GM19328 (cell line): ENCODE results near the gene BCL11B.
"Not testable (repeated sequence)": the region's sequence is repeated elsewhere in the genome, so short reads cannot be mapped to it uniquely, and the experiment has no call there.

Experiments
- ATAC-seq: cut with Tn5 transposase; IDR thresholded peaks from one replicate; pipeline ENCODE4 v1.9.1; 2021; ENCODE audit warnings: mild to moderate bottlenecking, moderate library complexity; ENCODE audit not compliant: unreplicated experiment

BCL11B gene

GRCh38 chr14:99203080-99203479 lies 68.9 kb downstream of the BCL11B start:
- no peak for ATAC-seq

- no peak for ATAC-seq
Observed at GRCh38 chr14:99202516-99202915, 69.5 kb downstream of the BCL11B start.

GRCh38 chr14:99201351-99202073 lies 70.5 kb downstream of the BCL11B start:
- ATAC-seq: no peak

- ATAC-seq: no peak
Observed at GRCh38 chr14:99200654-99201005, 71.4 kb downstream of the BCL11B start.

DNA sequence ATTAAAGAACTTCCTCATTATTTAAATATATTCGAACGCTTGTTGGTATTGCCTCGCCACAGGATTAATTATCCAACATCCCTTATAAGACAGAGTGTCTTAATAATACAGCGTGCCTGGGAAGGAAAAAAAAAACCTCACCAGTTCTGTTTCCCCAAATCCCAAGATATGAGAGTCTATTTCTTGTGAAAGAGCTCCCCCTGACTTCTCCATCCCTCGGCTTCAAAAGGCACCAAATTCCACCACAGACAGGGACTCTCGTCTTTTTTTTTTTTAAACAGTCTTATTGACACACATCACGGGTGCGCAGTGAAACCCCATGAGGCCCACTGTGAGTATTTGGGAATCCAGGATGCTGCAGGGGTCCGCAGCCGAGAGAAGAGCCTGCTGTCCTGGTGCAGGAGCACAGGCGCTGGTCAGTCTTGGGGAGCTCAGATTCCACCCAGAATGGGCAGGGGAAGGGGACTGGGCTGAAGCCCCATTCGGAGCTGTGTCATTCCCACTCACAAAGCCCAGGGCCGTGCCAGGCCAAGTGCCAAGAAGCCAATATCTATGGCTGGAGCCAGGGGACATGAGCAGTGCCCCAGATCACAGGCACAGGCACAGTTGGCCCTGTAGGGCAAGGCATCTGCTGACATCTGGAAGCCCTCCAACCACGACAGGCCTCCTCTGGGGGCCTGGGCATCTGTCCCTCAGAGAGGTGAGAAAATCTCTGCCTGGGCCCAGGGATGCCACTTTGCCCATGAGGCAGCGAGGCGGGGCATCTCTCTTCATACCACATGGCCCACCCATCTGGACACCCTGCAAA lies 71.9 kb downstream of the BCL11B start:
- no peak for ATAC-seq

DNA sequence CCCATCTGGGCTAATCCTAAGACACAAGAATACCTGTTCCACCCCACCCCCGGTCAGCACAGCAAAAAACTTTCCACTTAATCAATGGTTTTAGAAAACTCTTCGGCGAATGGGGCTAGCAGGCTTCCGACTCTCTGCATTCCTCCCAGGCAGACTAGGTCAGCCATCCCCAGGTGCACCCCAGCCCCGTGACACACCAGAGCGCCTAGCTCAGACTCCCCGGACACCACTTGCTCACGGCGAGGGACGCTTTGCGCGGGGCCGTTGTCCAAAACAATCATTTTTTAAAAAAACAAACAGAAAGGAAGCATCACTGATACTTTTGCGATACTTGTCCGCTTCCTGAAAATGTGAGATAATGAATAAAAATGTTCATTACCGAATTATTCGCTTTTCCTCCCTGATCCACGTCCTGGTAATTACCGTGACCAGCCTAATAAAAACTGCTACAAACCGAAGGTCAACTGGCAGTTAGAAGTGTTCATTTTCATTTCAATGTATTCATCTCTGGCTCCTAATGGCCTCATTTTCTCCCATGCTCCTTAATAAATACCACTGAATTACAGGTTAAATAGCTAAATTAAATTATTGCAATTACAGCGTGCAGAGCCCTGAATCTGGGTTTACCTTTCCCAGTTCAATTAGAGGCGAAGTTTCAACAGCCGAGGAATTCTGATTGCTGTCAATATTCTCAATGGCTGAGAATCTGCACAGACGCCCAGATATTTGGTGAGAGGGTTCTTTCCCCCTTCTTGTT lies 73.1 kb downstream of the BCL11B start:
- no peak for ATAC-seq

DNA sequence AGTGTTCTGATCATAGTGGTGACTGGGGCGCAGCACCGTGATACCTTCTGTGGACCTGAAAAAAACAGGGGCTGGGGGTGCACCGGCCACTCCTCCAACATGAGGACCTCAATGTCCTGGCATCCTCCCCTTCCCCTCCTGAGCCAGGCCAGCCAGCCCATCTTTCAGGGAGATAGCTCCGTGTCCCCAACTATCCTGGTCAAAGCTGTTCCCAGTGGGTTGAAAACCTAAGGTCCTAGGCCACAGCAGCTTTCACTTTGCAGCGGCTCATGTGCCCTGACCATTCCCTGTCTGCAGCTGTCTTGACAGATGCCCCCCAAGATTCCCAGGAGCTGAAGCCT lies 75.7 kb downstream of the BCL11B start:
- no peak for ATAC-seq

DNA sequence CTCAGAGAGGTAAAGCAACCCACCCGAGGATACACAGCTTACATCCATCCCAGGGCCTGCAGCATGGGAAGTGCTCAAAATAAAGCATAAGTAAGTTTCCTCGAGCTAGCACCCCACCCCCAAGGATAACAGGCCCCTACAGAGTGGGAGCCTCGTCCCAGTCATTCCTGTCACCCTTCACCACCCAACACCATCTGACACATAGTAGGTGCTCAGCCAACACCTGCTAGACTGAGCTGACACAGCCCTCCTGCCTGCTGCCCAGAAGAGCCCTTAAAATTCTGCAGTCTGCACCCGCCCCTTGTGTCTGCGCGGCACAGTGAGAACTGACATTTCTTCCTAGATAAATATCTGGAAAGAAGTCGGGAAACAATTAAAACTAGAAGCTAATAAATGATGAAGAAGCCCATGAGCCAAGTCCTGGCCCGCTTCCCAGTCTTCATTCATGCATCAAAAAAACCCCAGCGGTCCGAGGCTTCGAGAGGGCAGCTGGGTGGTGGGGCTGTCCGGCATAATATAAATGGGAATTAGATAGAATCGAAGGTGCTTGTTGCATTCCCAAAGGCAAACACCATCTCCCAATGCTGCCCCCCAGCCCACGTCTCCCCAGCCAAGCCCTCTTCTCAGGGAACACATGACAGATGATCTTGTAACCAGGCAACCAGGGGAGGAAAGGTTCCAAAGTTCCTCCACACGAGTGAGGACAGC lies 76.2 kb downstream of the BCL11B start:
- ATAC-seq: no peak

- ATAC-seq: no peak
Observed at GRCh38 chr14:99194736-99195135, 77.3 kb downstream of the BCL11B start.

DNA sequence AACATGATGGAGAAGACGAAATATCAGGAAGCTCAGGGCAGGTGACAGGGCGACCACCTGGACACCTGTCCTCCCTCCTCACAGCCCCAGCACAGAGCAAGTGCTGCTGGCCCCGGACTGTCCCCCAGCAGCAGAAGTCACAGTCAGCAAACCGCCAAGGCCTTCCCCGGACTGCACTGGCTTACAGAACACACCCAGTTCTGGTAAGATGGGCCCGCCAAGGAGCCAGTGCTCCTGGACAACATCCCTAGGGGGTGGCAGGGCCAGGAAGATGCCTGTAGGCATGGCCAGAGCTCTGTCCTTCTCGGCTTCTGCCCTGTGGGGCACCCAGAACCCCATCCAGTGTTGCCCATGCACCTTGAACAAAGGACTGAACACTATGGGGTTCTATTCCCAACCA lies 77.9 kb downstream of the BCL11B start:
- no peak for ATAC-seq

DNA sequence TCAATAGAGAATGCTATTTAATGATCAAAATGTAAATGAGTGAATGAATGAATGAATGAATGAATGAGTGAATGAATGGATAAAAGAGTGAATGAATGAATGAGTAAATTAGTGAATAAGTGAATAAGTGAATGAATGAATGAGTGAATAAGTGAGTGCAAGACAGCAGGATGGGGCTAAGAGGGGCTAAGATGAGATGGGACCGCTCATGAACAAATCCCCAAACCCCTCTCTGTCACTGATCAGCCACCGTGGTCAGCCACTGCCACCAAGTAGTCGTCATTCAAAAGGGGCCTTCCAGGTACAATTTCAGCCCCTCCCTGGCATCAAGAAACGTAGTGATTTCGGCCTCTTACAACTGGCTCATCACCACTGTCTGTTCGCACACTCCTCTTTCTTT lies 79.2 kb downstream of the BCL11B start:
- no peak for ATAC-seq

GRCh38 chr14:99192028-99192621 lies 79.9 kb downstream of the BCL11B start:
- no peak for ATAC-seq

DNA sequence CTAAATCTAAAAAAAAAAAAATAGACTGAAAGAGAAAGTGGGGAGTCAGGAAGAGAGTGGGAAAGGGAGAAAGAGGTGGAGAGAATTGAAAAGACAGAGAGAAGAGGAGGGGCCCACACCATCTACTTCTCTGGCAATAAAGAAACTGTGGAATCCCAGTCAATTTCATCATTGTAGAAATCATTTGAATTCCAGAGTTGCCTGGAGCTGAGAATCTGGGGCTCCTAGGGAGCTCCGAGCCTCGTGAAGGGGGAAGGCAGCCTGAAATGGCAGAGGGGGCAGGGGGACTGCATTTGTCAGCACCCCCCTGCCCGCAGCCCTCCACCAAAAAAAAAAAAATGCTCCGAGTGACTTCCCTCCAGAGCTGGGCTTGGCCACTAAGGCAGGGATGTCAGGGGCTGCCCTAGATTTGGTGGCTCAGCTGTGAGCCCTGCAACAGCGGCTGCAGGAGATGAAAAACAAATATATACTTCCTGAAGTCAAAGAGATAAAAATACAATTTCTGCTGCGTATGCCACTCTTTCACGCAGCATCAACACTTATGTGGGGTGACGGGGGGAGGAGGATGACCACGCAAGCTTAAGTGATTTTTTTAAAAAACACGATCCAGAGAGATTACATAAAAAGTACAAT lies 80.5 kb downstream of the BCL11B start:
- no peak for ATAC-seq

- no peak for ATAC-seq
Observed at GRCh38 chr14:99190696-99191394, 81.2 kb downstream of the BCL11B start.

GRCh38 chr14:99189201-99189801 lies 82.7 kb downstream of the BCL11B start:
- no peak for ATAC-seq

GRCh38 chr14:99188731-99189191 lies 83.2 kb downstream of the BCL11B start:
- no peak for ATAC-seq

- ATAC-seq: no peak
Observed at GRCh38 chr14:99187858-99188257, 84.1 kb downstream of the BCL11B start.

DNA sequence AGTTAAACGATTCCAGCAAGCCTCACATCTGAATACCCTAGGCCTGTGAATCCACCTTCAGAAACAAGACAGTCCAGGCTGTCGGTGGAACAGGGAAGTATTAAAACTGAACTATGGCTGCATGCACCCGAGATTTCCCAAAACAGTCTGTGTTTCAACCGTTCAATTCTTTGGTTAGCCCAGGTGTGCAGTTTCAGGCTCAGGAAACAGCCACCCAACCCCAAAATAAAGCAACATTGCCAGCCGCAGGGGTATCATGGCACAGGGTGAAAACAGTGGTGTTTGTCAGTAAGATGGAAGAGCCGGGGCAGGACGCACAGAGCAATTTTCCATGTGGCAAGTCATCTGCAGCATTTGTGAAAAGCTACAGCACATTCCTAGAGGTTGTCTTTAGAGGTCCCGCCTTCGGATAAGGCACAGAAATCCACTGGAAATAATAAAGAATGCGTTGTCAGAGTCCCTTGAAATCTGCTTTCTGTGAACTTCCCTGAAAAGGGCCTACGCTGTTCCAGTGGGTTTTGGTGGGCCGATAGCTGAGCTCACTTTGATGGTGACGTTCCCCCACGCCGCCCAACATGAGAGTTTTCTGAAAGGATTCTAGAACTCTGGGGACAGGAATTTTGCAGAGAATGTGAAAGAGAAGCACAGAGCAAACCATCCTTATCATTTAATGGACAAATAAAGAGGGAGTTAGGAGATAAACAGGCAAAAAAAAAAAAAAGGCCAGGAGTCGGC lies 84.9 kb downstream of the BCL11B start:
- ATAC-seq: no peak

DNA sequence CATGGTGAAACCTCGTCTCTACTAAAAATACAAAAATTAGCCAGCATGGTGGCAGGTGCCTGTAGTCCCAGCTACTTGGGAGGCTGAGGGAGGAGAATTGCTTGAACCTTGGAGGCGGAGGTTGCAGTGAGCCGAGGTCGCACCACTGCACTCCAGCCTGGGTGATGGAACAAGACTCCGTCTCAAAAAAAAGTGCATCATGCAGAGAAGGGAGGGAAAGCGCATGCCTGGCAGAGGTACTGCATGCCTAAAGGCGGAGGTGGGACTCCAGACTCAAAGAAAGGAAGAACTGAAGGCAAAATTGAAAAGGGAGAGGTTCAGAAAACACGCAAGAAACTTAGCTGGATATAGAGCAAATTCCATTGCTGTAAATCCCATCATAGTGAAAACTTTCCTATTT lies 85.7 kb downstream of the BCL11B start:
- not testable (repeated sequence) for ATAC-seq
